ENCODE measurements around the gene GALNT10. TPM values are rescaled to one million over a fixed set of nuclear protein-coding genes. Genes with fewer than 3 reads are reported as not detected.

Gene GALNT10
- polyA plus RNA-seq, 2 donors: 1.4 to 1.9 TPM

GRCh38 chr5:154253807-154254206 lies 63.3 kb downstream of the GALNT10 start:
- Histone ChIP-seq H3K4me3 (ENCODE audit: low read depth in 1 of 2, low read length in 2 of 2) (no peak overlapping the region), H3K9me3 (ENCODE audit: control insufficient read depth in 2 of 2, insufficient read depth in 1 of 2, low read depth in 1 of 2, low read length in 1 of 2) (no peaks in the 10 kb centered on the region), H3K4me1 (ENCODE audit: control insufficient read depth in 2 of 2, insufficient read depth in 2 of 2, low read length in 1 of 2) (no peaks in the 10 kb centered on the region), H3K36me3 (ENCODE audit: control insufficient read depth in 2 of 2, insufficient read depth in 2 of 2, low read length in 1 of 2) (no peaks in the 10 kb centered on the region), H3K27ac (ENCODE audit: low read depth in 2 of 2, low read length in 1 of 2) (no peak overlapping the region), H3K27me3 (ENCODE audit: control insufficient read depth in 1 of 2, insufficient read depth in 2 of 2, low read length in 2 of 2) (no peaks in the 10 kb centered on the region)
- 93 to 97% methylated on average over 2 of the region's 2 CpGs for WGBS, 2 donors

GRCh38 chr5:154254896-154255295 lies 64.4 kb downstream of the GALNT10 start:
- Histone ChIP-seq H3K27me3 (ENCODE audit: control insufficient read depth in 1 of 2, insufficient read depth in 2 of 2, low read length in 2 of 2) (no peaks in the 10 kb centered on the region), H3K36me3 (ENCODE audit: control insufficient read depth in 2 of 2, insufficient read depth in 2 of 2, low read length in 1 of 2) (no peaks in the 10 kb centered on the region), H3K27ac (ENCODE audit: low read depth in 2 of 2, low read length in 1 of 2) (no peak overlapping the region), H3K4me1 (ENCODE audit: control insufficient read depth in 2 of 2, insufficient read depth in 2 of 2, low read length in 1 of 2) (no peaks in the 10 kb centered on the region), H3K4me3 (ENCODE audit: low read depth in 1 of 2, low read length in 2 of 2) (no peak overlapping the region), H3K9me3 (ENCODE audit: control insufficient read depth in 2 of 2, insufficient read depth in 1 of 2, low read depth in 1 of 2, low read length in 1 of 2) (no peaks in the 10 kb centered on the region)
- 91 to 93% methylated on average over 2 of the region's 2 CpGs for WGBS, 2 donors

GRCh38 chr5:154257046-154257445 lies 66.5 kb downstream of the GALNT10 start:
- Histone ChIP-seq H3K4me3 (ENCODE audit: low read depth in 1 of 2, low read length in 2 of 2) (no peak overlapping the region), H3K9me3 (ENCODE audit: control insufficient read depth in 2 of 2, insufficient read depth in 1 of 2, low read depth in 1 of 2, low read length in 1 of 2) (no peaks in the 10 kb centered on the region), H3K36me3 (ENCODE audit: control insufficient read depth in 2 of 2, insufficient read depth in 2 of 2, low read length in 1 of 2) (no peaks in the 10 kb centered on the region), H3K27me3 (ENCODE audit: control insufficient read depth in 1 of 2, insufficient read depth in 2 of 2, low read length in 2 of 2) (no peaks in the 10 kb centered on the region), H3K4me1 (ENCODE audit: control insufficient read depth in 2 of 2, insufficient read depth in 2 of 2, low read length in 1 of 2) (no peaks in the 10 kb centered on the region), H3K27ac (ENCODE audit: low read depth in 2 of 2, low read length in 1 of 2) (no peak overlapping the region)
- 66 to 88% methylated on average over 2 of the region's 2 CpGs for WGBS, 2 donors

- Histone ChIP-seq H3K4me3 (ENCODE audit: low read depth in 1 of 2, low read length in 2 of 2) (no peak overlapping the region), H3K27me3 (ENCODE audit: control insufficient read depth in 1 of 2, insufficient read depth in 2 of 2, low read length in 2 of 2) (no peaks in the 10 kb centered on the region)
These were observed 68.1 kb downstream of the GALNT10 start for GRCh38 chr5:154258531-154259217.

GRCh38 chr5:154260224-154260927 lies 69.8 kb downstream of the GALNT10 start:
- Histone ChIP-seq H3K27ac (ENCODE audit: low read depth in 2 of 2, low read length in 1 of 2) (no peak overlapping the region), H3K4me3 (ENCODE audit: low read depth in 1 of 2, low read length in 2 of 2) (no peak overlapping the region), H3K9me3 (ENCODE audit: control insufficient read depth in 2 of 2, insufficient read depth in 1 of 2, low read depth in 1 of 2, low read length in 1 of 2) (peaks cover 0 to 3% of the 10 kb centered on the region in 2 donors), H3K4me1 (ENCODE audit: control insufficient read depth in 2 of 2, insufficient read depth in 2 of 2, low read length in 1 of 2) (no peaks in the 10 kb centered on the region), H3K27me3 (ENCODE audit: control insufficient read depth in 1 of 2, insufficient read depth in 2 of 2, low read length in 2 of 2) (no peaks in the 10 kb centered on the region), H3K36me3 (ENCODE audit: control insufficient read depth in 2 of 2, insufficient read depth in 2 of 2, low read length in 1 of 2) (no peaks in the 10 kb centered on the region)
- WGBS, 2 donors: 74% methylated on average over 6 of the region's 6 CpGs

More at GRCh38 chr5:154258531-154259217, 68.1 kb downstream of the GALNT10 start:
- 75 to 78% methylated on average over 2 of the region's 2 CpGs for WGBS, 2 donors
- Histone ChIP-seq H3K9me3 (ENCODE audit: control insufficient read depth in 2 of 2, insufficient read depth in 1 of 2, low read depth in 1 of 2, low read length in 1 of 2) (peaks cover 0 to 3% of the 10 kb centered on the region in 2 donors), H3K36me3 (ENCODE audit: control insufficient read depth in 2 of 2, insufficient read depth in 2 of 2, low read length in 1 of 2) (no peaks in the 10 kb centered on the region), H3K27ac (ENCODE audit: low read depth in 2 of 2, low read length in 1 of 2) (no peak overlapping the region), H3K4me1 (ENCODE audit: control insufficient read depth in 2 of 2, insufficient read depth in 2 of 2, low read length in 1 of 2) (no peaks in the 10 kb centered on the region)

- Histone ChIP-seq H3K9me3 (ENCODE audit: control insufficient read depth in 2 of 2, insufficient read depth in 1 of 2, low read depth in 1 of 2, low read length in 1 of 2) (peaks cover 0 to 3% of the 10 kb centered on the region in 2 donors), H3K36me3 (ENCODE audit: control insufficient read depth in 2 of 2, insufficient read depth in 2 of 2, low read length in 1 of 2) (no peaks in the 10 kb centered on the region), H3K4me3 (ENCODE audit: low read depth in 1 of 2, low read length in 2 of 2) (no peak overlapping the region), H3K27me3 (ENCODE audit: control insufficient read depth in 1 of 2, insufficient read depth in 2 of 2, low read length in 2 of 2) (no peaks in the 10 kb centered on the region), H3K4me1 (ENCODE audit: control insufficient read depth in 2 of 2, insufficient read depth in 2 of 2, low read length in 1 of 2) (no peaks in the 10 kb centered on the region), H3K27ac (ENCODE audit: low read depth in 2 of 2, low read length in 1 of 2) (no peak overlapping the region)
- 95 to 97% methylated on average over 2 of the region's 2 CpGs for WGBS, 2 donors
These were observed 71.8 kb downstream of the GALNT10 start for GRCh38 chr5:154262342-154262741.

- Histone ChIP-seq H3K4me3 (ENCODE audit: low read depth in 1 of 2, low read length in 2 of 2) (no peak overlapping the region), H3K27ac (ENCODE audit: low read depth in 2 of 2, low read length in 1 of 2) (no peak overlapping the region), H3K9me3 (ENCODE audit: control insufficient read depth in 2 of 2, insufficient read depth in 1 of 2, low read depth in 1 of 2, low read length in 1 of 2) (peaks cover 0 to 3% of the 10 kb centered on the region in 2 donors), H3K27me3 (ENCODE audit: control insufficient read depth in 1 of 2, insufficient read depth in 2 of 2, low read length in 2 of 2) (no peaks in the 10 kb centered on the region), H3K4me1 (ENCODE audit: control insufficient read depth in 2 of 2, insufficient read depth in 2 of 2, low read length in 1 of 2) (no peaks in the 10 kb centered on the region), H3K36me3 (ENCODE audit: control insufficient read depth in 2 of 2, insufficient read depth in 2 of 2, low read length in 1 of 2) (no peaks in the 10 kb centered on the region)
- WGBS, 2 donors: 87 to 89% methylated on average over 5 of the region's 5 CpGs
These were observed 74.1 kb downstream of the GALNT10 start for GRCh38 chr5:154264549-154265196.

- H3K9me3 ChIP-seq (ENCODE audit: control insufficient read depth in 2 of 2, insufficient read depth in 1 of 2, low read depth in 1 of 2, low read length in 1 of 2): peaks cover 0 to 3% of the 10 kb centered on the region in 2 donors
- WGBS, 2 donors: 96 to 98% methylated on average over 2 of the region's 2 CpGs
- H3K27ac ChIP-seq (ENCODE audit: low read depth in 2 of 2, low read length in 1 of 2): no peak overlapping the region
These were observed 74.8 kb downstream of the GALNT10 start for GRCh38 chr5:154265197-154265773.

GRCh38 chr5:154267516-154267915 lies 77.0 kb downstream of the GALNT10 start:
- H3K9me3 ChIP-seq (ENCODE audit: control insufficient read depth in 2 of 2, insufficient read depth in 1 of 2, low read depth in 1 of 2, low read length in 1 of 2): peaks cover 0 to under 1% of the 10 kb centered on the region in 2 donors
- H3K27ac ChIP-seq (ENCODE audit: low read depth in 2 of 2, low read length in 1 of 2): no peak overlapping the region
- H3K36me3 ChIP-seq (ENCODE audit: control insufficient read depth in 2 of 2, insufficient read depth in 2 of 2, low read length in 1 of 2): no peaks in the 10 kb centered on the region

More at GRCh38 chr5:154265197-154265773, 74.8 kb downstream of the GALNT10 start:
- Histone ChIP-seq H3K36me3 (ENCODE audit: control insufficient read depth in 2 of 2, insufficient read depth in 2 of 2, low read length in 1 of 2) (no peaks in the 10 kb centered on the region), H3K4me3 (ENCODE audit: low read depth in 1 of 2, low read length in 2 of 2) (no peak overlapping the region), H3K27me3 (ENCODE audit: control insufficient read depth in 1 of 2, insufficient read depth in 2 of 2, low read length in 2 of 2) (no peaks in the 10 kb centered on the region), H3K4me1 (ENCODE audit: control insufficient read depth in 2 of 2, insufficient read depth in 2 of 2, low read length in 1 of 2) (no peaks in the 10 kb centered on the region)

More at GRCh38 chr5:154267516-154267915, 77.0 kb downstream of the GALNT10 start:
- H3K4me3 ChIP-seq (ENCODE audit: low read depth in 1 of 2, low read length in 2 of 2): no peak overlapping the region
- peaks cover 0 to 6% of the 10 kb centered on the region in 2 donors for H3K4me1 ChIP-seq (ENCODE audit: control insufficient read depth in 2 of 2, insufficient read depth in 2 of 2, low read length in 1 of 2)
- no peaks in the 10 kb centered on the region for H3K27me3 ChIP-seq (ENCODE audit: control insufficient read depth in 1 of 2, insufficient read depth in 2 of 2, low read length in 2 of 2)

All from esophagus (tissue), 2 donors.